ENCODE results near the gene DYRK4.

GRCh38 chr12:4643747-4644146, 81.7 kb downstream of the DYRK4 start:
- TF ChIP-seq CTCF (IDR thresholded peaks at IDR 0.05; ENCODE audit: low read depth, low read length), result no peak
- TF ChIP-seq EZH2phosphoT487 (IDR thresholded peaks at IDR 0.05; ENCODE audit: low read depth), result no peak

Measured in OCI-LY3 (cell line).